NCI-H345 treated with DMSO at 0.1 percent for 48 hours (cell line): ENCODE data around the gene CAMK2N2.

Source experiments
- DNase-seq: peaks from one replicate; lab custom pipeline; 2025; ENCODE audit not compliant: unreplicated experiment; lab: John Stamatoyannopoulos, UW

The CAMK2N2 gene

GRCh38 chr3:184223946-184224345 is 37.4 kb downstream of the CAMK2N2 start:
- DNase-seq, result no peak

GRCh38 chr3:184222521-184222920 is 38.8 kb downstream of the CAMK2N2 start:
- no peak for DNase-seq

GRCh38 chr3:184218814-184219213 is 42.5 kb downstream of the CAMK2N2 start:
- DNase-seq, result no peak

GRCh38 chr3:184211718-184212117 is 49.6 kb downstream of the CAMK2N2 start:
- no peak for DNase-seq

GRCh38 chr3:184211297-184211696 is 50.1 kb downstream of the CAMK2N2 start:
- DNase-seq, result no peak
